Omental fat pad (tissue), 4 donors: ENCODE results near the gene MFN2. TPM values are rescaled to one million over a fixed set of nuclear protein-coding genes. Genes with fewer than 3 reads are reported as not detected.

ENCODE experiments used
- ATAC-seq: fragments of 150-250 bp; one replicate; pipeline ENCODE4 v1.9.1; 2016; ENCODE audit warnings: mild to moderate bottlenecking, moderate library complexity; ENCODE audit not compliant: low FRiP score
- DNase-seq: peaks from one replicate; pipeline ENCODE4 v3.0.0-alpha.2; 2019; ENCODE audit warnings: low spot score
- CTCF ChIP-seq, 3 donors: fragments of 450-650 bp; IDR thresholded peaks; one replicate each; pipeline ENCODE4 v1.5.1; 2016 to 2017; ENCODE audit warnings: antibody characterized with exemption in 3 of 3, mild to moderate bottlenecking in 3 of 3, moderate library complexity in 2 of 3
- total RNA-seq, 4 donors: library from RNA; depleted of rRNA; stranded (reverse); fragments of >200 nt; gene quantifications; one replicate each; pipeline ENCODE4 v1.1.0, GENCODE V29; 2016

The MFN2 gene
- total RNA-seq, 4 donors from 2014 or later, result 66.4 to 74.8 (median 70.0) TPM

GRCh38 chr1:12021616-12022015, 41.4 kb downstream of the MFN2 start:
- TF ChIP-seq CTCF (IDR thresholded peaks at IDR 0.05), result no peak
- DNase-seq (no peak), ATAC-seq (no peak)

GRCh38 chr1:12022036-12022435, 41.8 kb downstream of the MFN2 start:
- no peak for TF ChIP-seq CTCF (IDR thresholded peaks at IDR 0.05)
- ATAC-seq (no peak), DNase-seq (no peak)

GRCh38 chr1:12026586-12026985, 46.3 kb downstream of the MFN2 start:
- no peak for TF ChIP-seq CTCF (IDR thresholded peaks at IDR 0.05)
- no peak for ATAC-seq
- DNase-seq, result no peak

- no peak for TF ChIP-seq CTCF (IDR thresholded peaks at IDR 0.05)
- no peak for ATAC-seq
- DNase-seq, result no peak
These were observed 48.0 kb downstream of the MFN2 start for GRCh38 chr1:12028248-12028647.

DNA sequence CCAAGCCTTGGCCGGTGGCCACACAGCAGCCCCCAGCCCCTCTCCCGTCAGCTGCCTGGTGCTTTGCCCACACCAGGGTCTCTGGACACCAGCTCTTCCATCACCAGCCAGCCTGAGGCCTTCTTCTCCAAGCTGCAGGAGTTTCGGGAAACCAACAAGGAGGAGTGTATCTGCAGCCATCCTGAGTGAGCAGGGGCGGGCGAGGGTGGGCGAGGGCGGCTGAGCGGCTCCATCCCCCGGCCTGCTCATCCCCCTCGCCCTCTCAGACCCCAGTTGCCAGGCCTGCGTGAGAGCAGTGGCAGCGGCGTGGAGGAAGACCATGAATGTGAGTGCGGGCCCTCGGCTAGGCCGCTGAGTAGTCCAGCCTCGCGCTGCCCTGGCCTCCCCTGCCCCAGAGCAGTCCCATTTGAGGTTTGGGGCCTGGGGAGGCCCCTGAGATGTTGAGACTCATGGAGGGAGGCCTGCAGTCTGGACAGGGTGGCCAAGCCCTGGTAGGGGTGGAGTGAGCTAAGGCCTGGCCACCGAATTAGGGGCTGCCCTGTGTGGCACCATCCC, 48.8 kb downstream of the MFN2 start:
- DNase-seq, result no peak
- ATAC-seq, result no peak
- TF ChIP-seq CTCF (IDR thresholded peaks at IDR 0.05), result no peak

GRCh38 chr1:12029720-12030339, 49.6 kb downstream of the MFN2 start:
- TF ChIP-seq CTCF (IDR thresholded peaks at IDR 0.05), result no peak
- ATAC-seq (no peak), DNase-seq (no peak)
